GM21576 (cell line): ENCODE data around the gene EMILIN1.
"Not testable (repeated sequence)": the region's sequence is repeated elsewhere in the genome, so short reads cannot be mapped to it uniquely, and the experiment has no call there.

ENCODE experiments used
- ATAC-seq: cut with Tn5 transposase; IDR thresholded peaks from one replicate; pipeline ENCODE4 v1.9.1; 2021; ENCODE audit warnings: mild to moderate bottlenecking, moderate library complexity; ENCODE audit not compliant: unreplicated experiment

The EMILIN1 gene

DNA sequence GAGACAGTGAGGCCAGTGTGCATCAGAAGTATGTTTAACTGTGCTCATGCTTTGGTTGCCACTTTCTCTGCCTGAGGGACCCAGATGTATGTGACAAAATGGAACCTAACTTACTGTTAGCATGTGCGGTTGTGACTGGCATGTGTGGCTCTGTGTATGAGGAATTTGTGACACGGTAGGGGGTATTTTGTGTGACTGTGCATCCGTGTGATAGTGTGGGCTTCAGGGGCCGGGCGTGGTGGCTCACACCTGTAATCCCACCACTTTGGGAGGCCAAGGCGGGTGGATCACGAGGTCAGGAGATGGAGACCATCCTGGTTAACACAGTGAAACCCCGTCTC, 40.9 kb downstream of the EMILIN1 start:
- ATAC-seq = not testable (repeated sequence)

GRCh38 chr2:27121906-27122305, 43.5 kb downstream of the EMILIN1 start:
- ATAC-seq = no peak

- no peak for ATAC-seq
Observed at GRCh38 chr2:27122791-27123190, 44.4 kb downstream of the EMILIN1 start.

- no peak for ATAC-seq
Observed at GRCh38 chr2:27123302-27124150, 45.1 kb downstream of the EMILIN1 start, which contains the start of gene ABHD1. ABHD1 (plus strand) TSS chr2:27123815; CDS start chr2:27123949, 134 bp downstream.

GRCh38 chr2:27125104-27125503, 46.7 kb downstream of the EMILIN1 start:
- ATAC-seq = no peak

GRCh38 chr2:27126252-27126710, 47.9 kb downstream of the EMILIN1 start:
- no peak for ATAC-seq

DNA sequence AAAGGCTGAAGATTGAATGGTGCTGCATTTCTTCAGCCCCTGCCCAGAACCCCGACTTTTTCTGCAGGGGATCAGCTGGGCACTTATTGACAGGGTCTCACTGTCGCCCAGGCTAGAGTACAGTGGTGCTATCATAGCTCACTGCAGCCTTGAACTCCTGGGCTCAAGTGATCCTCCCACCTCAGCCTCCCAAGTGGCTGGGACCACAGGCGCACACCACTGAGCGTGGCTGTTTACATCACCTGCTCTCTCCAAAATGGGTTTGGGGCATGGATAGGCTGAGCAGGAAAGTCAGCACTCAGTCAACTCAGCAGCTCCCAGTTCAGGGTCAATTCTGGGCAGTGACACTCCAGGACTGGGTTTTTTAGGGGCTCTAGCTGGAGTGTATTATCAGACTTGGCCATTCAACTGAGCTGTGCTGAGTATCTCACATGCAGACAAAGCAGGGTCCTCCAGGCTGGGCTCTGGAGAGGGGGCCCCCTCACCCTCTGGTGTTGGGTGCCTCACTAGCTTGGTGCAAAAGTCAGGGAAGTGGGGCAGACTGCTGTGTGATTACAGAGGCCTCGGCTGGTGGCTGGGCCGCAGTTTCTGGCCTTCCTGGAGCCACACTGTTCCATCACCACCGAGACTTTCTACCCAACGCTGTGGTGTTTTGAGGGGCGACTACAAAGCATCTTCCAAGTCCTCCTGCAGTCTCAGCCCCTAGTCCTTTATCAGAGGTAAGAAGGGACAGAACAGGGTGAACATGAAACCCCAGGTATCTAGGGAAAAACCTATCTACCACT, 49.7 kb downstream of the EMILIN1 start:
- ATAC-seq = no peak

- ATAC-seq = no peak
Observed at GRCh38 chr2:27128668-27129571, 50.5 kb downstream of the EMILIN1 start.

DNA sequence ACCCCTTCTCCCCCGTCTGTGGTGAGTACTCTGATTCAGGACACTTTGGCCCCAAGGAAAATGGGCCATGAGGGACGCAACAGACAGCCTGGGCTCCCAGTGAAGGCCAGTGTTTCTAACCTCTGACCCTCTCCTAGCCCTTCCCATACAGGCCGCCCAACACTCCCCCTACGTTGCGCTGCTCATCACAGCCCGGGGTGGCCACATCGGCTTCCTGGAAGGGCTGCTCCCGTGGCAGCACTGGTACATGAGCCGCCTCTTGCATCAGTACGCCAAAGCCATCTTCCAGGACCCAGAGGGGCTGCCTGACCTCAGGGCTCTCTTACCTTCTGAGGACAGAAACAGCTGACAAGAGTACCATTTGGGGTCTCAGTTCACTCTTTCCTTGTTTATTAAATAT, 52.0 kb downstream of the EMILIN1 start:
- no peak for ATAC-seq

DNA sequence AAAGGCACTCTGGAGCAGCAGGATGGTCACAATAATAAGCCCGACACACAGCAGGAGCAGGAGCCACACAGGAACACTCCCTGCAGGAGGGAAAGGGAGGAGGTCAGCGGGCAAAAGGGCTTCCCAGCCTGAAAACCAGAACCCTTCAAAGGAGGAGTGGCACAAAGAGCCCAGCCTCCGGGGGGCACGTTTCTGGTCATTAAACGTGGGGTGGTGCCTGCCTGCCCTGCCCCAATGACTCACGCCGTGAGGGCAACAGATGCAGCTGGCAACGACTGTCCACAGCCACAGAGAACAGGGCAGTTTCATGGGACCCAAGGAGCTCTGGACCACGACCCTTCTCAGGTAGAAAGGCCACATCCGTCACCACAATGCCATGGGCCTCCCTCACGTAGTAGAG, 53.0 kb downstream of the EMILIN1 start:
- no peak for ATAC-seq

DNA sequence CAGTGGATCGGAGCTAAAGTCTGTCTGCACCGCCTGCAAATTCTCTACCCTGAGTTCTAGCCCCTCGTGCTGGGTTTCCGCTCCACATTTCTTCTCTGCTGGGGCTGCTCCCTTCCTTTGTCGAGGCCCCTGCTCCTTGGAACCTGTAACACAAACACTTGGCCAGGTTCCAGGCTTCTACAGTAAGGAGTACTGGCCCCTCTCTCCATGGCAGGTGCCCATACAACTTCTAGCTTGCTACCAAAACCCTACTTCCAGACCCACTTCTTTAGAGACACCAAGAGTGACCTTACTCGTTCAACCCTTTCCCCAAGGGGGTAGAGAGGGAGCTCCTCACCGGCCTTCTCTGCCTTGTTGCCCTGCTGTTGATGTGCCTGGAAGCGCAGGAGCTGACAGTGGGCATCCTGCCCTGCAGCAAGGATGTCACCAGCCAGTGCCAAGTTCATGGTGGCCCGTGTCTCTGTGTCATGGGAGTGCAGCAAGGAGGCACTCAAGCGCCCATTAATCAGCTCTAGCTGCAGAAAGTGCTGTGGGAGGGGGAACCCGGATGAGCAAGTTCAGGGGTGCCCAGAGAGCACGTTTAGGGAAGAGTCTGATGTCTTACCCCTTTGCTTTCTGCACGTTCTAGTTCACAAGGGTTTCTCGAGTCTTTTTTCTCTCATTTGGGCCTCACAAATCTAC, 54.9 kb downstream of the EMILIN1 start:
- ATAC-seq = no peak

GRCh38 chr2:27133905-27134780, 55.7 kb downstream of the EMILIN1 start, which contains the start of gene PREB:
PREB (minus strand) TSS chr2:27134636; CDS start chr2:27134421, 215 bp downstream.
- ATAC-seq = peak; percentile 81

DNA sequence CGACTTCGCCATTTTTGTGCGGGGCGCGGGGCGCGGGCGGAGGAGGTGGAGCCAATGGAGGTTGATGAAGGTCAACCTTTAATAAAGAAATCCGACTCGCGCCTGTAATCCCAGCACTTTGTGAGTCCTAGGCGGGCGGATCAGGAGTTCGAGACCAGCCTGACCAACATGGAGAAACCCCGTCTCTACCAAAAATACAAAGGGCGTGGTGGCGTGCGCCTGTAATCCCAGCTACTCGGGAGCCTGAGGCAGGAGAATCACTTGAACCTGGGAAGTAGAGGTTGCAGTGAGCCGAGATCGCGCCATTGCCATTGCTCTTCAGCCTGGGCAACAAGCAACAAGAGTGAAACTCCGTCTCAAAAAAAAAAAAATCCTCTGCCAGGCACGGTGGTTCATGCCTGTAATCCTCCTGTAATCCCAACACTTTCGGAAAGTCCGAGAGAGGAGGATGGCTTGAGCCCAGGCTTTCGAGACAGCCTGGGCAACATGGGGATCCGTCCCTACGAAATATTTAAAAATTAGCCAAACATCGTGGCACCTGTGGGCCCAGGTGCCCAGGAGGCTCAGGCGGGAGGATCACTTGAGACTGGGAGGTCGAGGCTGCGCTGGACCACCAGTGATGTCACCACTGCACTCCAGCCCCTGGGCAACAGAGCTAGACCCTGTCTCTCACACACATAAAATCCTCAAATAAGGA, 56.5 kb downstream of the EMILIN1 start:
- ATAC-seq = no peak

DNA sequence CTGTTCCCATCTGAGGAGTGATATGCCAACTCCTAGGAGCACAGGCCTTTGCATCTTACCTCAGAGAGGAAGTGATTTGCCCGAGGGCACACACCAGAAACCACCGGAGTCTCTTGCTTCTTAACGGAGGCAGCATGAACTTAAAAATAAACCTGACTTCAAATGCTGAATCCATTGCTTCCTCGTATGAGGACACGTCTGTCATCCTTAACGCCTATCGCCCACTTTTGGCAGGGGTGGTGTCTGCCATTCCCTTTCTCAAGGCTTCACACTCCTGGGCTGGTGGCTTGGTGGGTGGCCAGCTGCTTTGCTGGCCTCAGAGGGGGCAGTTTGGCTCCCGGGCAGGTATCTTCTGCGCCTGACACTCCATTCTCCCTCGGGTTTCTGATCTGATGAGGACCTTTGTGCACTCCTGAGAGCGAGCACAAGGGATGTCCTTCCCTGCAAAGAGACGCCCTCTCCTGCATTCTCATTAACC, 57.1 kb downstream of the EMILIN1 start:
- no peak for ATAC-seq
